NCI-H510A treated with DMSO at 0.1 percent for 48 hours (cell line): ENCODE measurements around the gene TCAP.
"Not testable (repeated sequence)": the region's sequence is repeated elsewhere in the genome, so short reads cannot be mapped to it uniquely, and the experiment has no call there.

ENCODE experiments used
- DNase-seq: peaks from one replicate; lab custom pipeline; 2025; lab: John Stamatoyannopoulos, UW

TCAP gene

DNA sequence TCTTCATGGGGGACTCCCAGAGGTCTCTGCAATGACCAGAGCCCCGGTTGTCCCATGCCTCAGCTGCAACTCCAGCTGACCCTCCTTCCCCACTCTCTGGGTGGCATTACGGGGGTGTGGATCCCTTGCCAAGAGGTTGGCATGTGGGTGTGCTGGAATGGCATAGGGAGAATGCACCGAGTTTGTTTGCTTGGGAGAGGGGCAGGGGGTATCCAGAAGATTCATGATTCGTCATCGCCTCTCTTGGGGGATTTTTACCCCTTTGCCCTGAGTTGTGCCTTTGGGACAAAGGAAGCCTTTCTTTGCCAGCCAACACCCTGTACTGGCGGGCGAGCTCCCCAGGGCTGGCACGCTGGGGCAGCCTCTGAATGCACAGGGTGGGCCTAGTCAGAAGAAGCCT is 41.2 kb downstream of the TCAP start:
- DNase-seq: no peak

DNA sequence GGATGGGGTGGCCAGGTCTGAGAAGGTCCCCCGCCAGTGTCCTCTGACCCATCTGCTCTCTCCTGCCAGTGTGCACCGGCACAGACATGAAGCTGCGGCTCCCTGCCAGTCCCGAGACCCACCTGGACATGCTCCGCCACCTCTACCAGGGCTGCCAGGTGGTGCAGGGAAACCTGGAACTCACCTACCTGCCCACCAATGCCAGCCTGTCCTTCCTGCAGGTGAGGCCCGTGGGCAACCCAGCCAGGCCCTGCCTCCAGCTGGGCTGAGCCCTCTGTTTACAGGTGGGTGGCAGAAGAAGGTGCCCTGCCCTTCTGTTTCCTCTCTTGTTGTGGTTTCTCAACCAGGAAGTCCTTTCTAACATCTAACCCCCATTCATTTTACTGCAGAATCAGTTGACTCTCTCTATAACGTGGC is 41.8 kb downstream of the TCAP start:
- DNase-seq: peak; percentile 56

- DNase-seq: no peak
These were observed 44.3 kb downstream of the TCAP start for GRCh38 chr17:39709319-39709997.

- no peak for DNase-seq
These were observed 45.1 kb downstream of the TCAP start for GRCh38 chr17:39709998-39710964.

DNA sequence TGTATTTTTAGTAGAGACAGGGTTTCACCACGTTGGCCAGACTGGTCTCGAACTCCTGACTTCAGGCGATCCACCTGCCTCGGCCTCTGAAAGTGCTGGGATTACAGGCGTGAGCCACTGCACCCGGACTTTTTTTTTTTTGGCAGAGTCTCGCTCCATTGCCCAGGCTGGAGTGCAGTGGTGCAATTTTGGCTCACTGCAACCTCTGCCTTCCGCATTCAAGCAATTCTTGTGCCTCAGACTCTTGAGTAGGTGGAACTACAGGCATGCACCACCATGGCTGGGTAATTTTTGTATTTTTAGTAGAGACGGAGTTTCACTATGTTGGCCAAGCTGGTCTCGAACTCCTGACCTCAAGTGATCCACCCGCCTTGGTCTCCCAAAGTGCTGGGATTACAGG is 45.9 kb downstream of the TCAP start:
- DNase-seq: not testable (repeated sequence)

DNA sequence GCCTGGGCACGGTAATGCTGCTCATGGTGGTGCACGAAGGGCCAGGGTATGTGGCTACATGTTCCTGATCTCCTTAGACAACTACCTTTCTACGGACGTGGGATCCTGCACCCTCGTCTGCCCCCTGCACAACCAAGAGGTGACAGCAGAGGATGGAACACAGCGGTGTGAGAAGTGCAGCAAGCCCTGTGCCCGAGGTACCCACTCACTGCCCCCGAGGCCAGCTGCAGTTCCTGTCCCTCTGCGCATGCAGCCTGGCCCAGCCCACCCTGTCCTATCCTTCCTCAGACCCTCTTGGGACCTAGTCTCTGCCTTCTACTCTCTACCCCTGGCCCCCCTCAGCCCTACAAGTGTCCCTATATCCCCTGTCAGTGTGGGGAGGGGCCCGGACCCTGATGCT is 46.7 kb downstream of the TCAP start:
- DNase-seq: no peak

DNA sequence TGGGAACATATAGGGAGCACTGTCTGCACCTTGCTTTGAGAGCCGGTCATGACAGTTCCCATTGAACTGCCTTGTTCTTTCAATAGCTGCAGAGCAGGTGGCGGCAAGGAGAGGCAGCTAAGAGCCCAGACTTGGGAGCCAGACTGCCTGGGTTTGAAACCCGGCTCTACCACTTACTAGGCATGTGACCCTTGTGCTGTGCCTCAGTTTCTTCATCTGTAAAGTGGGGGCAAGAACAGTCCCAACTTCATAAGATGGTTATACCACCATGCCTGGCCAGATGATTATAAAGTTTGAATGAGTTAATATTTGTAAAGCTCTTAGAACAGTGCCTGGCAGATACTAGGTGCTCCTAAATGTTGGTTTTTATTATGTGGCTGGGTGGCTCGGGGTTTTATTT is 49.1 kb downstream of the TCAP start:
- DNase-seq: no peak

GRCh38 chr17:39715375-39716072 is 50.4 kb downstream of the TCAP start:
- no peak for DNase-seq
